ENCODE measurements around the gene GPRIN1.

GRCh38 chr5:176650354-176650884 lies 40.5 kb upstream of the GPRIN1 start:
- TF ChIP-seq CTCF (IDR thresholded peaks at IDR 0.05), result no peak
- no peak for TF ChIP-seq POLR2A (IDR thresholded peaks at IDR 0.05)

Data from right lobe of liver (tissue), 4 donors.